Stimulated activated CD8-positive, alpha-beta memory T cell treated with anti-CD3 and anti-CD28 coated beads, Interleukin-4, amount 100 ng/mL, for 4 hours (primary cell): ENCODE data around the gene MSH5.
"Not testable (repeated sequence)": the region's sequence is repeated elsewhere in the genome, so short reads cannot be mapped to it uniquely, and the experiment has no call there.

Experiments
- DNase-seq, 2 donors: peaks; one replicate each; pipeline ENCODE4 v3.0.0-alpha.2; 2020; ENCODE audit warnings: low read depth in 2 of 2, low spot score in 1 of 2

The MSH5 gene

DNA sequence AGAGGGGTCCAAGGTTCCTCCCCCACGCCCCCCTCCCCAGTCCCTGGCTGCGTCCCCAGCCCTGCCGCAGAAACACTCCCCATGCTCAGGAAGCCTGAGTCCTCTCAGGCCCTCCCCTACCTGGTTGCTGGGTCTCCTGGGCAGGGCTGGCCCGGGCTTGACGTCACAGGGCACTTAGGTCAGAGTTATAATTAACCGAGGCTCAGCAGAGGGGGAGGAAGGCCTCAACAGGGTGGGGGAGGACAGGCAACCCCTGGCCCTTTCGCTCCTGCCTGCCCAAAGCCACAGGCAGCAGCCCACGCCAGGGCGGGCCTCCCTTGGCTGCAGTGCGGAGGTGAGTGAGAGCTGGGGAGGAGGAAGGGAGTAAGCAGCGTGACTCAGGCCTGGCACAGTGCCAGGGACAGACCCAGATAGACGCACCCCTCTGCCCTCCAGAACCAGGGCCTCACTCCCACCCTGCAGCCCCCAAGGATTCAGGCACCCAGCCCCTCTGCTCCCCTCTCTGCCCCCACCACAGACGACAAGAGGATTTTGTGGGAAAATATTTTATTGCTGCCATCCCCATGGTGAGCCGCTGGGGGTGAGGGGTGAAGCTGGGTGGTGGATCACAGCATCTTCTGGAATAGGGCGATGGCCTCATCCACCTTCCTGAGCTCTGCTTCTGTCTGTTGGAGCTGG is 37.3 kb downstream of the MSH5 start, which contains the start of gene VWA7:
Gene VWA7 (minus strand): TSS at position 340 of the 678 bp plus-strand sequence. CDS start 549 bp downstream, outside the sequence.
- DNase-seq: peak; percentile 53 to 73

DNA sequence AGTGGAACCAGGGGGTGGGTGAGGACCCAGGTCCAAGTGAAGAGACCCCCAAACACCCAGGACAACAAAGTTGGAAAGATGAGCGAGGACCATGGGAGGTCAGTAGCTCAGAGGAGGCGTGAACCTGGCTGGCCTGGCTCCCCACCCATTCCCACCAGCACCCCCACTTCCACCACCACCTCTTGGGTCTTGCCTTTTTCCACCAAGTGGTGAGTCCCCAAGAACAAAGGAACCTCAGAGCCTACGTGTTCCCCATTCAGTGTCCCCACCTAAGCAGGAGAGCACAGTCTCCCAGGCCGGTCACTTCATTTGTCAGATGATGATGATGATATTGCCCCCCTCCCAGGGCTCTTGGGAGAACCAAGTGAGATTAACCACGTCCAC is 37.9 kb downstream of the MSH5 start:
- DNase-seq: no peak

DNA sequence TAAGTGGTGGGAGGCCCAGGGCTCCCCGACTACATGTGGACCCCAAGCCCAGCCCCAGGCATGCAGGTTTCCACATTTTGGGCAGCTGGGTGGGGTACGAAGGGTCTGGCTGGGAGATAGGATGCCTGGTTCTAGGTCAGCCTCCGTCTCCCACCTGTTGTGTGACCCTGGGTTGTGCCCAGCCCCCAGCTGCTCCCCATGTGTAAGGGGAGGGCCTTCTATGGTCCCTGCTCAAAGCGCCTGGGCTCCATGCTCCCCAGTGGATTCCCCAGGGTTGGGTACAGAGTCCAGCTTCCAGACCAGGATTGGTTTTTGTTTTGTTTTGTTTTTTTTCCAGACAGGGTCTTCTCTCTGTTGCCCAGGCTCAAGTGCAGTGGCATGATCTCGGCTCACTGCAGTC is 38.4 kb downstream of the MSH5 start:
- no peak for DNase-seq

GRCh38 chr6:31778999-31779885 is 39.4 kb downstream of the MSH5 start:
- DNase-seq: no peak

DNA sequence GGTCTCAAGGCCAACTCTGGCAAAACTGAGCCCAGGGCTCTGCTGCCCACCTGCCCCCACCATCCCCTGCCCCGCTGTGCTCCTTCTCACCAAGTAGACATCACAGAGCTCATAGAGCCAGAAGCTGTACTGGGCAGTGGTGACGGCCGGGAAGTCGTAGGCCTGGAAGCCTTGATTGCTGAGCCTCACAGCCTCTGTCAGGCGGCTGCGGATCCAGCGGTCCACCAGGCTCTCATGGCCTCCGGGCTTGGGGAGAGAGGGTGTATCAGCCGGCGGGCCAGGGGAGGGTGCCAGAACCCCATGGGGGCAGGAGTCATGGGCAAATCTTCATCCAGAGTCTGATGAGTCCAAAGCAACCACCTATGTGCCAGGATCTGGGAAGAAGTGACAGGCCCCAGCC is 40.1 kb downstream of the MSH5 start:
- no peak for DNase-seq

GRCh38 chr6:31780507-31781243 is 40.9 kb downstream of the MSH5 start:
- no peak for DNase-seq

DNA sequence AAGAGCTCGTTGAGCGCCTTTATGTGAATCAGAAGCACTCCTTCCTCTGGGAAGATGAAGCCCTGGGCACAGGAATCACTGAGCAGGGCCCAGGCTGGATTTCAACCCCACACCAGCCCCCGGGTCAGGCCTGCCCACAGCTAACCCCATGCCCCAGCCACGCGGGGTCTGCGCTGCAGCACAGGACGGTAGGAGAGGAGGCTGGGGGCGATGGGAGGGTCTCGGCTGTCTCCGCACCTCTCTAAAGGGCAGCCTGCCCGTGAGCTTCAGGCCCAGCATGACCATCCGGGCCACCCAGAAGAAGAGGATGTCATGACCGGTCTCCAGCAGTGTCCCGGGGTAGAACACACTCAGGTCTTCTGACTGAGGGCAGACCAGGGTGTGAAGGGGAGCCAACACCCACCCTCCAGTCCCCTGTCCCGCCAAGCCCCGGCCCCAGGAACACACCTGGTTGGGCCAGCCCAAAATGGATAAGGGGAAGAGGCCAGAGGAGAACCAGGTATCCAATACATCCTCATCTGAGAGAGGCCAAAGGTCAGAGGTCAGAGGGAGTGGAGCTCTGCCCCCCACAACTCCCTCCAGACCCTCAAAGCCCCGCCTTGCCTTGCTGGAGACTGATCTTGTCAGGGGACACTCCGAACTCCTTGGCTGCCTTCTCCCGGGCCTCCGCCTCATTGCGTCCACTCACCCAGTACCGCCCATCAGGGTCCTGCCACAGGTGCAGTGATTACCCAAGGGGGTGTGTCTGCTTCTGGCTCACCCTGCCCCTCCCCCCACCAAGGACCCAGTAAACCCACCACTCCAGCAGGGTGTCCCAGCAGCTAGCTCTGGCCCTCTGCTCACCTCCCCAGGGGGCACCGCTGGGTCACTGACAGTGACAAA is 41.7 kb downstream of the MSH5 start:
- no peak for DNase-seq

GRCh38 chr6:31782126-31782855 is 42.5 kb downstream of the MSH5 start:
- no peak for DNase-seq

DNA sequence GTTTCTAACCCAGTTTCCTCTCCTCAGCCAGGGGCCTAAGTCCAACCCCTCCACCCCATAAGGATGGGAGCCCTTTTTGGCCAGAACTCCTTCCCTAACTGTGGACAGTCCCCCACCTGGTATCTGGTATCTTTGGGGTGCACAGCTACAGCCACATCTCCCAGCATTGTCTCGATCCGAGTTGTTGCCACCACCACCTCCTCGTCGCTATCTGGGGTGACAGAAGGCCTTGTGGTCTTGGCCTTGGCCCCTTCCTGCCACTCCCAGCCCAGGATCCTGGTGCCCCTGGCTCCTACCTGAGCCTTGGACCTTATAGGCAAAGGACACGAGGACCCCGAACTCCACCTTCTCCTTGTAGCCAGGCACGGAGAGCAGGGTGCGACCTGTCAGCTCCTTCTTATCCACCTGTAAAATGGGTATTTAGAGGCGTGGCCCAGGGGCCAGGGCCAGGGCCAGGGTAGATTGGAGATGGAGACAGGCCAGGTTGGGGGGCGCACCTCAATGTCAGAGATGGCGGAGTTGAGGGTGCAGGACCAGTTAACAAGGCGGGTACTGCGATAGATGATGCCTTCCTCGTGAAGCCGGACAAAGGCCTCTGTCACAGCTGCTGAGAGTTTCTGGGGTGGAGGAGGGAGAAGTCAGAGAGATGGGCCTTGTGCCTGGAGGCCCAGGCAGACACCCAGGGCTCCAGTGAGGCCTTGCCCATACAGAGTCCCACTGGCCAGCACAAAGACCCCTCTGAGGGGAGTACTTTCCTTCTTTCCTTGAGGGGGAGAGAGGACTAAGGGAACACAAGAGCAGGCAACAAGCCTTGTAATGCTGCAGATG is 44.5 kb downstream of the MSH5 start:
- DNase-seq: no peak

- no peak for DNase-seq
Measured at GRCh38 chr6:31785475-31785874, 45.7 kb downstream of the MSH5 start.

- no peak for DNase-seq
Measured at GRCh38 chr6:31791324-31792089, 51.7 kb downstream of the MSH5 start.

DNA sequence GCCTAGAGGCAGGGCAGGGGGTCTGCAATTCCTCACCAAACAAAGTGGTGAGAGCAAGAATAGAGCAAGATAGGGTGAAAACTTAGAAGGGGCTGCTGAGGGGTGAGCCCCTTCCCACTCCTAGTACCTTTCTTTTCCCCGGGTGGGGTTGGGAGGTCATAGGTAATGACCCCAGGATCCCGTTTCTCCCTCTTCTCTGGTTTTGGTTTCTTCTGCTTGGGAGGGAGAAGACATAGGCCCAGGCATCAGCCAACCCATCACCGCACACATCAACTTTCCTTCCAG is 52.2 kb downstream of the MSH5 start:
- no peak for DNase-seq

GRCh38 chr6:31792761-31793171 is 53.0 kb downstream of the MSH5 start:
- no peak for DNase-seq

DNA sequence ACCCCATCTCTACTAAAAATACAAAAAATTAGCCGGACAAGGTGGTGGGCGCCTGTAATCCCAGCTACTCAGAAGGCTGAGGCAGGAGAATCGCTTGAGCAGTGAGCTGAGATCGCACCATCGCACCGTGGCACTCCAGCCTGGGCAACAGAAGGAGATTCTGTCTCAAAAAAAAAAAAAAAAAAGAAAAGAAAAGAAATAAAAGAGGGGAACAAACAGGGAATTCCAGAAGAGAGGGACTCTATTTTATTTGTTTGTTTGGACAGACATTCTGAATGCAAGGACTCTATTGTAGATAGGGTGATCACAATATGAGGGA is 54.1 kb downstream of the MSH5 start:
- not testable (repeated sequence) for DNase-seq

- no peak for DNase-seq
Measured at GRCh38 chr6:31794294-31794865, 54.6 kb downstream of the MSH5 start.

DNA sequence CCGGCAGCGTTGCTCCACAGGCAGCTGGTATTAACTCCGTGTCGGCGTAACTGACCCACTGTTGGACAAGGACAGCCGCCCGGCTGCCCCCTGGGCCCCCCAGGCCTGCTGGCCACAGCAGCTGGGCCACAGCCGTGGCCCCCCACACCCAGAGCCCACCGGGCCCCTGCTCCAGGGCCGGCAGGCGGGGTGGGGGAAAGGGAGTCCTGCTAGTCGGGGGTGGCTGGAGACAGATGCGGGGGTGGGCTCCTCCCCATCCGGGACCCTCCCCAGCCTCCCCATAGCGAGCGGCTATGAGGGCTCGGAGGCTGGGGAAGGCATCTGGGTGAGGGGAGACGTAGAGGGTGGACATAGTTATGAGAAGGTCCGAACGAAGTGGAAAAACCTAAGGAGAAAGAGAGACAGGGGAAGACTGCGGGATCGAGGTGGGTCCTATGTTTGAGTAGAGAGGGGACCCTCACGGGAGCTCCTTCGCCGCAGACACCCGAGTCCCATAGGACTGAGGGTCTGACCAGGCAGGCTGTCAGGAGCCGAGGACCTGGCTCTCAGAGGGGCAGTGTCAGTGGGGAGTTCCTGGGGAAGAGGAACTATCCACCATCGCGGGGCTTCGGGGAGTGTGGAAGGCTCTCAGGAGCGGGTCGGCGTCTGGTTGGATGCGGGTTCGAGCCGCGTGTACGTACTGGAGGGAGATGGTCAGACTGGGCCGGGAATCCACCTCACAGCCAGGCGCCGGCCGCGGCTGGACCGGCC is 55.2 kb downstream of the MSH5 start:
- no peak for DNase-seq

- DNase-seq: peak; percentile 51 to 69
Measured at GRCh38 chr6:31795616-31796298, 56.0 kb downstream of the MSH5 start, which contains the start of gene VARS1. VARS1 (minus strand) TSS chr6:31795752; CDS start chr6:31795217, 535 bp downstream.
